IPS-15b (cell line): ENCODE measurements around the gene KDM6B.
A peak's percentile ranks its signal among the peaks of the same experiment; 100 is the strongest.
"Not testable (repeated sequence)": the region's sequence is repeated elsewhere in the genome, so short reads cannot be mapped to it uniquely, and the experiment has no call there.

ENCODE experiments used
- H3K27me3 ChIP-seq: one replicate; pipeline ENCODE4 v1.6.1; 2013; ENCODE audit warnings: low read length; ENCODE audit not compliant: control insufficient read depth, insufficient read depth
- H3K36me3 ChIP-seq: one replicate; pipeline ENCODE4 v1.6.1; 2013; ENCODE audit warnings: low read length; ENCODE audit not compliant: control insufficient read depth, insufficient read depth
- H3K4me1 ChIP-seq: one replicate; pipeline ENCODE4 v1.6.1; 2013; ENCODE audit warnings: mild to moderate bottlenecking, low read length; ENCODE audit not compliant: control insufficient read depth, insufficient read depth
- H3K4me3 ChIP-seq: one replicate; pipeline ENCODE4 v1.5.1; 2013; ENCODE audit warnings: low read depth, low read length
- H3K9ac ChIP-seq: one replicate; pipeline ENCODE4 v1.6.1; 2013; ENCODE audit warnings: low read depth, mild to moderate bottlenecking, low read length
- H3K9me3 ChIP-seq: one replicate; pipeline ENCODE4 v1.6.1; 2013; ENCODE audit warnings: mild to moderate bottlenecking, low read length; ENCODE audit not compliant: control insufficient read depth, insufficient read depth

Gene KDM6B

GRCh38 chr17:7856811-7857712 lies 23.0 kb downstream of the KDM6B start, which contains the start of gene NAA38:
NAA38 (minus strand) TSS chr17:7857559; CDS start chr17:7857463, 96 bp downstream.
- Histone ChIP-seq H3K9ac (peak within 1 kb of the TSS; percentile 98), H3K27me3 (peaks cover 40% of the 10 kb centered on the region), H3K4me1 (peaks cover 6% of the 10 kb centered on the region), H3K9me3 (no peaks in the 10 kb centered on the region), H3K4me3 (peak within 1 kb of the TSS; percentile 95), H3K36me3 (no peaks in the 10 kb centered on the region)

GRCh38 chr17:7857713-7858521 lies 23.9 kb downstream of the KDM6B start, which contains the start of gene CYB5D1:
CYB5D1 (plus strand) TSS chr17:7858003; CDS start chr17:7858135, 132 bp downstream.
- Histone ChIP-seq H3K9ac (peak within 1 kb of the TSS; percentile 98), H3K36me3 (no peaks in the 10 kb centered on the region), H3K27me3 (peaks cover 32% of the 10 kb centered on the region), H3K4me3 (peak within 1 kb of the TSS; percentile 95), H3K4me1 (peaks cover 6% of the 10 kb centered on the region), H3K9me3 (no peaks in the 10 kb centered on the region)

GRCh38 chr17:7858522-7858810 lies 24.4 kb downstream of the KDM6B start:
- H3K4me3 ChIP-seq: peak overlapping the region; percentile 95
- H3K36me3 ChIP-seq: no peaks in the 10 kb centered on the region
- H3K9me3 ChIP-seq: no peaks in the 10 kb centered on the region
- peak overlapping the region; percentile 0 for H3K9ac ChIP-seq
- peaks cover 6% of the 10 kb centered on the region for H3K4me1 ChIP-seq
- H3K27me3 ChIP-seq: peaks cover 28% of the 10 kb centered on the region

GRCh38 chr17:7859028-7859427 lies 25.0 kb downstream of the KDM6B start:
- no peak overlapping the region for H3K9ac ChIP-seq
- peaks cover 25% of the 10 kb centered on the region for H3K27me3 ChIP-seq
- peak overlapping the region; percentile 95 for H3K4me3 ChIP-seq
- H3K36me3 ChIP-seq: no peaks in the 10 kb centered on the region
- H3K4me1 ChIP-seq: peaks cover 6% of the 10 kb centered on the region
- H3K9me3 ChIP-seq: no peaks in the 10 kb centered on the region

DNA sequence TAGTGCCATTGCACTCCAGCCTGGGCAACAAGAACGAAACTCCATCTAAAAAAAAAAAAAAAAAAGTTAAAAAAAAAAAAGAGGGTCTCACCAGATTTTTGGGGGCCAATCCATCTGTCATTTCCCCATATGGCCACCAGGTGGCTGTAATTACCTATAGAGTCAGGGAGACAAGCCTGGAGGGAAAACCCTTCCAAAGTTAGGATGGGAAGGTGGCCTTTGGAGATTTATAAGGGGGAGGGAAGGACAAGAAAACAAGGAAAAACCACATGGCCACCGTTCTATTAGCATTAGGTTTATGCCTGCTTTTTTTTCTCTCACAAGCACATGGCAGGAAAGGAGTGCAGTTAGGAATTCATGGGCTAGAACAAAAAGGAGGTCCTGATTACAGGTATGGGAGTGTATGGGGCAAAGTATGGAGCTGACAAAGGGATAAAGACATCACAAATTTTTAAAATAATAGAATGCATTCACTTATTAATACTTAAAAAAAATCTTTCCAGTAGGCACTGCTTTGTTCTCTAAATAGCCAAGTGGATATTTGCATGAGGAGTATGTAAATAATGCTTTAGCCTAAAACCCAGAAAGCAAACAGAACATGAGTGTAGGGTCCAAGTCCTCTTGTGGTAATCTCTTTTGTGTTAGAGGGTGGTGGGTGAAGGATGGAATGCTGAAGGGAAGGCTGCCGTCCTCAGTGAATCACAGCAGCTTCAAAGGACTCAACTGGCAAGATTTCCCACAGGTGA lies 28.8 kb downstream of the KDM6B start:
- Histone ChIP-seq H3K9ac (no peak overlapping the region), H3K4me1 (peaks cover 4% of the 10 kb centered on the region), H3K9me3 (no peaks in the 10 kb centered on the region), H3K27me3 (no peaks in the 10 kb centered on the region), H3K4me3 (no peak overlapping the region), H3K36me3 (no peaks in the 10 kb centered on the region)

DNA sequence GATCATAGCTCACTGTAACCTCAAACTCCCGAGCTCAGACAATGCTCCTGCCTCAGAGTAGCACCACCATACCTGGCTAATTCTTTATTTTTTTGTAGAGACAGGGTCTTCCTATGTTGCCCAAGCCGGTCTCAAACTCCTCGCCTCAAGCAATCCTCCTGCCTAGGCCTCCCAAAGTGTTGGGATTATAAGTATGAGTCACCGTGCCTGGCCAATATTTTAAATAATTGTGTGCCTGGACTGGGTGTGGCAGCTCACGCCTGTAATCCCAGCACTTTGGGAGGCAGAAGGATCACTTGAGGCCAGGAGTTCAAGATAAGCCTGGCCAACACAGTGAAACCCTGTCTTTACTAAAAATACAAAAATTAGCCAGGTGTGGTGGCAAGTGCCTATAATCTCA lies 30.4 kb downstream of the KDM6B start:
- not testable (repeated sequence) for H3K4me1 ChIP-seq, H3K27me3 ChIP-seq, H3K9me3 ChIP-seq, H3K36me3 ChIP-seq, H3K4me3 ChIP-seq, H3K9ac ChIP-seq

DNA sequence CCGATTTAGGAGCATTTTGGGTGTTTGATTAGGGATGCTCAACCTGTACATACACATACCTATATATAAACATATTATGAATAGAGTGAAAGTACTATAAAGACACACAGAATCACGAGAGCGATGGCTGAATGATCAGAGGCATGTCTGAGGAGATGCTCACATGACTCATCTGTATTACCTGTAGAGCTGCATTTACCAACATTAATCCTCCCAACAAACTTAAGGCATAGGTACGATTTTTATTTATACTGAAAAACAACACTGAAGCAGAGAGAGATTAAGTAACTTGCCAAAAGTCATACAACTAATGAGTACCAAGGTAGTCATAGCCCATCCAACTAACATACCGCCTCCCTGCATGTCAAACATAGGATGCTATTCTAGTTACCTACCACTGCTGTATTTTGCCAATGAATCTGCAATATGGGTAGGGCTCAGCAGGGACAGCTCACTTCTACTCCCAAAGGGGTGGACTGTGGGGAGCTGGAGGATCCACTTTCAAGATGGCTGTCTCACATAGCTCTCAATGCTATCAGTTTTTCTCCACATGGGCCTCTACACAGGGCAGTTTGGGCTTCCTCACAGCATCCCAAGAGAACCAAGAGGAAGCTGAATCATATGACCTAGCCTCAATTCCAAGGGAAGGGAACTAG lies 31.1 kb downstream of the KDM6B start:
- H3K27me3 ChIP-seq: no peaks in the 10 kb centered on the region
- no peak overlapping the region for H3K4me3 ChIP-seq
- H3K36me3 ChIP-seq: no peaks in the 10 kb centered on the region
- H3K9ac ChIP-seq: no peak overlapping the region
- H3K9me3 ChIP-seq: no peaks in the 10 kb centered on the region
- no peaks in the 10 kb centered on the region for H3K4me1 ChIP-seq

- no peak overlapping the region for H3K9ac ChIP-seq
- no peaks in the 10 kb centered on the region for H3K4me1 ChIP-seq
- no peak overlapping the region for H3K4me3 ChIP-seq
- H3K36me3 ChIP-seq: no peaks in the 10 kb centered on the region
- H3K27me3 ChIP-seq: no peaks in the 10 kb centered on the region
- H3K9me3 ChIP-seq: no peaks in the 10 kb centered on the region
Measured at GRCh38 chr17:7867881-7868329, 33.9 kb downstream of the KDM6B start.

GRCh38 chr17:7873051-7873450 lies 39.0 kb downstream of the KDM6B start:
- Histone ChIP-seq H3K27me3 (no peaks in the 10 kb centered on the region), H3K9ac (no peak overlapping the region), H3K36me3 (no peaks in the 10 kb centered on the region), H3K9me3 (no peaks in the 10 kb centered on the region), H3K4me3 (no peak overlapping the region), H3K4me1 (no peaks in the 10 kb centered on the region)

DNA sequence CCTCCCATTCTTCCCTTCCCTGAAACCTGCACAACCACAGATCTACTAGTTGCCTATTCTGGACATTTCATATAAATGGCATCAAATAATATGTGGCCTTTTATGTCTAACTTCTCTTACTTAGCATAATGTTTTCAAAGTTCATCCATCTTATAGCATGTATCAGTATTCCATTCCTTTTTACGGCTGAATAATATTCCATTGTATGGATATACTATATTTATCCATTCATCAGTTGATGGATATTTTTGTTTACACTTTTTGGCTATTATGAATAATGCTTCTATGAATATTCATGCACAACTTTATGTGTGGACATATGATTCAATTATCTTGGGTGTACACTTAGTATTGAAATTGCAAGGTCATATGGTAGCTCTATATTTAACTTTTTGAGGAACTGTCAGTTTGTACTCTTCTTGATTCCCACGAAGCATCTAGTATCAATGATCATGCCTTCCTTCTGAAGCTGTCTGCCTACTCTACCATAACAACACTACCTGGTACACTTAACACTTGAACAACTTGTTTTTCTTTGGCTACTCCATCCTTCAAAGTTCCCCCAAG lies 41.9 kb downstream of the KDM6B start:
- Histone ChIP-seq H3K4me1 (no peaks in the 10 kb centered on the region), H3K4me3 (no peak overlapping the region), H3K9me3 (no peaks in the 10 kb centered on the region), H3K36me3 (no peaks in the 10 kb centered on the region), H3K27me3 (no peaks in the 10 kb centered on the region), H3K9ac (no peak overlapping the region)

GRCh38 chr17:7878234-7878633 lies 44.2 kb downstream of the KDM6B start:
- Histone ChIP-seq H3K9me3 (no peaks in the 10 kb centered on the region), H3K4me1 (no peaks in the 10 kb centered on the region), H3K36me3 (no peaks in the 10 kb centered on the region), H3K27me3 (no peaks in the 10 kb centered on the region), H3K4me3 (no peak overlapping the region), H3K9ac (no peak overlapping the region)
